Upper lobe of left lung (tissue), 4 donors: ENCODE data around the gene LYPD6.

Source experiments
- CTCF ChIP-seq, 6 experiments: fragments of 450-650 bp in 4 of 6; fragments of 200-600 bp in 2 of 6; sonication (generic) in 2 of 6; IDR thresholded peaks; one replicate each; pipeline ENCODE4 v1.5.1; 2016 to 2019; ENCODE audit warnings: antibody characterized with exemption in 6 of 6
- EP300 ChIP-seq, 4 donors: sonication (generic); formaldehyde crosslinking; IDR thresholded peaks; one replicate each; pipeline ENCODE4 v1.5.1; 2017; ENCODE audit warnings: antibody characterized with exemption in 4 of 4, control low read depth in 2 of 4
- POLR2A ChIP-seq, 4 donors: fragments of 450-650 bp; IDR thresholded peaks; one replicate each; pipeline ENCODE4 v1.5.1; 2016 to 2017; ENCODE audit warnings: antibody characterized with exemption in 4 of 4, mild to moderate bottlenecking in 2 of 4
- POLR2AphosphoS5 ChIP-seq, 2 donors: sonication (generic); formaldehyde crosslinking; IDR thresholded peaks; one replicate each; pipeline ENCODE4 v1.5.1; 2017; ENCODE audit warnings: antibody characterized with exemption in 2 of 2

DNA sequence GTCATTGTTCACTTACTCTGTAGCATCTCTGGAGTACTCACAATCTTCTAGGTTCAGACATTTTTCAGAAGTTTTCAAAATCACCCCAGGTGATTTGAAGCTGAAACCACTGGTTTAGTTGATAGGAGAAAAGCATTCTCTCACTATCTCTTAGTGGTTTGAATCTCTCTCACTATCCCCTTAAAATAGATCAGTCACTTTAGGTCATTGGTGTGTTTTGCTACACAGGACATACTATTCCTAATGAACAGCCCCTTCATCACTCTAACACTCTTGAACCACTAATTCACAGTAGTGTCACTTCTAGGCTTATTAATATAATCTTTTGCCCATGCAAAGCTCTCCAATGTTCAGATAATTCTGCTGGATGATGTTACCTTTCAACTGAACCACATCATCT, 34.5 kb downstream of the LYPD6 start:
- TF ChIP-seq CTCF (IDR thresholded peaks at IDR 0.05) (no peak), POLR2A (IDR thresholded peaks at IDR 0.05) (no peak), EP300 (IDR thresholded peaks at IDR 0.05) (no peak), POLR2AphosphoS5 (IDR thresholded peaks at IDR 0.05) (no peak)
